HepG2 (cell line): ENCODE measurements around the gene TMEM217. TPM values are rescaled to one million over a fixed set of nuclear protein-coding genes. Genes with fewer than 3 reads are reported as not detected.

Experiments
- ATF7 ChIP-seq, 2 experiments: fragments of 450-650 bp in 1 of 2; sonication (generic) in 1 of 2; formaldehyde crosslinking in 1 of 2; IDR thresholded peaks; 2 replicates each; pipeline versions ENCODE4 v1.4.0 to v1.6.1; 2016 to 2020; ENCODE audit warnings: antibody characterized with exemption in 1 of 2, mild to moderate bottlenecking in 1 of 2, missing genetic modification reagents in 1 of 2
- CENPX ChIP-seq: sonication (generic); formaldehyde crosslinking; IDR thresholded peaks from 2 replicates; pipeline ENCODE4 v1.9.0; 2021; ENCODE audit warnings: mild to moderate bottlenecking, missing genetic modification reagents, moderate library complexity
- LCORL ChIP-seq, 2 experiments: fragments of 450-650 bp in 1 of 2; sonication (generic) in 1 of 2; formaldehyde crosslinking in 1 of 2; IDR thresholded peaks; 2 replicates each; pipeline versions ENCODE4 v1.5.0 to v1.6.1; 2017 to 2020; ENCODE audit warnings: antibody characterized with exemption in 1 of 2, missing genetic modification reagents in 1 of 2
- MEIS1 ChIP-seq: sonication (generic); formaldehyde crosslinking; IDR thresholded peaks from 2 replicates; pipeline ENCODE4 v1.9.0; 2021; ENCODE audit warnings: mild to moderate bottlenecking, missing genetic modification reagents, moderate library complexity, borderline replicate concordance
- SRSF9 ChIP-seq: fragments of 200-400 bp; formaldehyde crosslinking; IDR thresholded peaks from 2 replicates; pipeline ENCODE4 v1.6.1; 2018; ENCODE audit warnings: borderline replicate concordance, mild to moderate bottlenecking, low read depth, low read length; ENCODE audit not compliant: insufficient read depth, poor library complexity, severe bottlenecking
- STAT5B ChIP-seq: sonication (generic); formaldehyde crosslinking; IDR thresholded peaks from 2 replicates; pipeline ENCODE4 v1.4.0; 2020; ENCODE audit warnings: missing genetic modification reagents
- ZNF224 ChIP-seq: sonication (generic); formaldehyde crosslinking; IDR thresholded peaks from 2 replicates; pipeline ENCODE4 v1.5.0; 2020; ENCODE audit warnings: mild to moderate bottlenecking, missing genetic modification reagents
- ZNF329 ChIP-seq: sonication (generic); formaldehyde crosslinking; IDR thresholded peaks from 2 replicates; pipeline ENCODE4 v1.9.0; 2021; ENCODE audit warnings: low read depth, mild to moderate bottlenecking, missing genetic modification reagents
- ZNF331 ChIP-seq: sonication (generic); formaldehyde crosslinking; IDR thresholded peaks from 2 replicates; pipeline ENCODE4 v1.4.0; 2020; ENCODE audit warnings: missing genetic modification reagents
- ZNF552 ChIP-seq: sonication (generic); formaldehyde crosslinking; IDR thresholded peaks from 2 replicates; pipeline ENCODE4 v1.9.0; 2022; ENCODE audit warnings: missing genetic modification reagents, mild to moderate bottlenecking, borderline replicate concordance
- ZNF746 ChIP-seq: sonication (generic); formaldehyde crosslinking; IDR thresholded peaks from 2 replicates; pipeline ENCODE4 v1.8.0; 2022; ENCODE audit warnings: mild to moderate bottlenecking, missing genetic modification reagents
- ZNF766 ChIP-seq: sonication (generic); formaldehyde crosslinking; IDR thresholded peaks from 2 replicates; pipeline ENCODE4 v1.5.0; 2020; ENCODE audit warnings: missing genetic modification reagents, borderline replicate concordance
- ZNF776 ChIP-seq: sonication (generic); formaldehyde crosslinking; IDR thresholded peaks from 2 replicates; pipeline ENCODE4 v1.4.0; 2020; ENCODE audit warnings: mild to moderate bottlenecking, missing genetic modification reagents
- polyA plus RNA-seq, 8 experiments: library from polyadenylated mRNA; depleted of rRNA in 3 of 8; stranded (reverse) in 7 of 8; unstranded in 1 of 8; fragments of >200 nt; fragmentation: Illumina TruSeq in 4 of 8; extraction: Trizol in 4 of 8; gene quantifications; 2 replicates each; pipeline versions ENCODE4 v1.2.1 to v1.2.3, GENCODE V29; 2011 to 2016; ENCODE audit warnings: low read depth in 4 of 8, missing spikeins in 1 of 8, mixed read lengths in 1 of 8; ENCODE audit not compliant: insufficient read depth in 1 of 8
- total RNA-seq, 5 experiments: library from RNA; depleted of rRNA; stranded (reverse); fragments of >200 nt; fragmentation: Illumina TruSeq; extraction: Trizol; gene quantifications; 2 replicates each; pipeline ENCODE4 v1.2.3, GENCODE V29; 2016; ENCODE audit warnings: low read depth in 1 of 5
- TF ChIP-seq, protein P1 (sequence below): sonication (generic); formaldehyde crosslinking; IDR thresholded peaks from 2 replicates; pipeline ENCODE4 v1.4.0; 2020; ENCODE audit warnings: missing genetic modification reagents
- TF ChIP-seq, protein P2 (sequence below), 2 experiments: fragments of 450-650 bp in 1 of 2; sonication (generic) in 1 of 2; formaldehyde crosslinking; IDR thresholded peaks; 2 replicates each; pipeline versions ENCODE4 v1.5.0 to v1.8.0; 2020 to 2022; ENCODE audit warnings: mild to moderate bottlenecking in 1 of 2, missing genetic modification reagents in 1 of 2
- TF ChIP-seq, protein P3 (sequence below): sonication (generic); formaldehyde crosslinking; IDR thresholded peaks from 2 replicates; pipeline ENCODE4 v1.8.1; 2023; ENCODE audit warnings: mild to moderate bottlenecking, missing genetic modification reagents, borderline replicate concordance
- TF ChIP-seq, protein P4 (sequence below): sonication (generic); formaldehyde crosslinking; IDR thresholded peaks from 2 replicates; pipeline ENCODE4 v1.4.0; 2020; ENCODE audit warnings: missing genetic modification reagents, borderline replicate concordance

The TMEM217 gene
- total and polyA plus RNA-seq, 2 of the 13 experiments (the other 11 are each of a cell fraction or from before 2014, with no cell fraction given) = 2.3 to 3.4 TPM

- TF ChIP-seq, protein P1, sequence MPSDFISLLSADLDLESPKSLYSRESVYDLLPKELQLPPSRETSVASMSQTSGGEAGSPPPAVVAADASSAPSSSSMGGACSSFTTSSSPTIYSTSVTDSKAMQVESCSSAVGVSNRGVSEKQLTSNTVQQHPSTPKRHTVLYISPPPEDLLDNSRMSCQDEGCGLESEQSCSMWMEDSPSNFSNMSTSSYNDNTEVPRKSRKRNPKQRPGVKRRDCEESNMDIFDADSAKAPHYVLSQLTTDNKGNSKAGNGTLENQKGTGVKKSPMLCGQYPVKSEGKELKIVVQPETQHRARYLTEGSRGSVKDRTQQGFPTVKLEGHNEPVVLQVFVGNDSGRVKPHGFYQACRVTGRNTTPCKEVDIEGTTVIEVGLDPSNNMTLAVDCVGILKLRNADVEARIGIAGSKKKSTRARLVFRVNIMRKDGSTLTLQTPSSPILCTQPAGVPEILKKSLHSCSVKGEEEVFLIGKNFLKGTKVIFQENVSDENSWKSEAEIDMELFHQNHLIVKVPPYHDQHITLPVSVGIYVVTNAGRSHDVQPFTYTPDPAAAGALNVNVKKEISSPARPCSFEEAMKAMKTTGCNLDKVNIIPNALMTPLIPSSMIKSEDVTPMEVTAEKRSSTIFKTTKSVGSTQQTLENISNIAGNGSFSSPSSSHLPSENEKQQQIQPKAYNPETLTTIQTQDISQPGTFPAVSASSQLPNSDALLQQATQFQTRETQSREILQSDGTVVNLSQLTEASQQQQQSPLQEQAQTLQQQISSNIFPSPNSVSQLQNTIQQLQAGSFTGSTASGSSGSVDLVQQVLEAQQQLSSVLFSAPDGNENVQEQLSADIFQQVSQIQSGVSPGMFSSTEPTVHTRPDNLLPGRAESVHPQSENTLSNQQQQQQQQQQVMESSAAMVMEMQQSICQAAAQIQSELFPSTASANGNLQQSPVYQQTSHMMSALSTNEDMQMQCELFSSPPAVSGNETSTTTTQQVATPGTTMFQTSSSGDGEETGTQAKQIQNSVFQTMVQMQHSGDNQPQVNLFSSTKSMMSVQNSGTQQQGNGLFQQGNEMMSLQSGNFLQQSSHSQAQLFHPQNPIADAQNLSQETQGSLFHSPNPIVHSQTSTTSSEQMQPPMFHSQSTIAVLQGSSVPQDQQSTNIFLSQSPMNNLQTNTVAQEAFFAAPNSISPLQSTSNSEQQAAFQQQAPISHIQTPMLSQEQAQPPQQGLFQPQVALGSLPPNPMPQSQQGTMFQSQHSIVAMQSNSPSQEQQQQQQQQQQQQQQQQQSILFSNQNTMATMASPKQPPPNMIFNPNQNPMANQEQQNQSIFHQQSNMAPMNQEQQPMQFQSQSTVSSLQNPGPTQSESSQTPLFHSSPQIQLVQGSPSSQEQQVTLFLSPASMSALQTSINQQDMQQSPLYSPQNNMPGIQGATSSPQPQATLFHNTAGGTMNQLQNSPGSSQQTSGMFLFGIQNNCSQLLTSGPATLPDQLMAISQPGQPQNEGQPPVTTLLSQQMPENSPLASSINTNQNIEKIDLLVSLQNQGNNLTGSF = 0 out of 2 replicates have a peak, but pooled peaks have one; percentile 50
- no peak for TF ChIP-seq ZNF766 (CRISPR knock-in tag)
- no peak for TF ChIP-seq SRSF9
- no peak for TF ChIP-seq LCORL (IDR thresholded peaks at IDR 0.05)
- TF ChIP-seq LCORL (CRISPR knock-in tag; IDR thresholded peaks at IDR 0.05) = peak; percentile 71; the same call in 1 of the 2 replicates
- no peak; the same call in 1 of the 2 replicates for TF ChIP-seq ZNF552 (CRISPR knock-in tag)
- no peak for TF ChIP-seq ZNF776 (CRISPR knock-in tag)
- TF ChIP-seq MEIS1 (CRISPR knock-in tag) = peak; percentile 73; the same call in 1 of the 2 replicates
- TF ChIP-seq ZNF746 (CRISPR knock-in tag) = 0 out of 2 replicates have a peak, but pooled peaks have one; percentile 49
- TF ChIP-seq, protein P2, sequence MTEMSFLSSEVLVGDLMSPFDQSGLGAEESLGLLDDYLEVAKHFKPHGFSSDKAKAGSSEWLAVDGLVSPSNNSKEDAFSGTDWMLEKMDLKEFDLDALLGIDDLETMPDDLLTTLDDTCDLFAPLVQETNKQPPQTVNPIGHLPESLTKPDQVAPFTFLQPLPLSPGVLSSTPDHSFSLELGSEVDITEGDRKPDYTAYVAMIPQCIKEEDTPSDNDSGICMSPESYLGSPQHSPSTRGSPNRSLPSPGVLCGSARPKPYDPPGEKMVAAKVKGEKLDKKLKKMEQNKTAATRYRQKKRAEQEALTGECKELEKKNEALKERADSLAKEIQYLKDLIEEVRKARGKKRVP (CRISPR knock-in tag; IDR thresholded peaks at IDR 0.05) = peak in 1 of 2 experiments; percentile 76; a peak in 1 of 4 replicates
- TF ChIP-seq, protein P3, sequence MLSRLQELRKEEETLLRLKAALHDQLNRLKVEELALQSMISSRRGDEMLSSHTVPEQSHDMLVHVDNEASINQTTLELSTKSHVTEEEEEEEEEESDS (CRISPR knock-in tag) = 0 out of 2 replicates have a peak, but pooled peaks have one; percentile 64
- TF ChIP-seq STAT5B (CRISPR knock-in tag) = no peak
- TF ChIP-seq CENPX (CRISPR knock-in tag) = no peak
- peak; percentile 91 for TF ChIP-seq ZNF224 (CRISPR knock-in tag)
- no peak for TF ChIP-seq ATF7 (IDR thresholded peaks at IDR 0.05)
- TF ChIP-seq ATF7 (CRISPR knock-in tag; IDR thresholded peaks at IDR 0.05) = 0 out of 2 replicates have a peak, but pooled peaks have one; percentile 78
- TF ChIP-seq ZNF329 (CRISPR knock-in tag) = 0 out of 2 replicates have a peak, but pooled peaks have one; percentile 47
- peak; percentile 77; the same call in 1 of the 2 replicates for TF ChIP-seq ZNF331 (CRISPR knock-in tag)
- TF ChIP-seq, protein P4, sequence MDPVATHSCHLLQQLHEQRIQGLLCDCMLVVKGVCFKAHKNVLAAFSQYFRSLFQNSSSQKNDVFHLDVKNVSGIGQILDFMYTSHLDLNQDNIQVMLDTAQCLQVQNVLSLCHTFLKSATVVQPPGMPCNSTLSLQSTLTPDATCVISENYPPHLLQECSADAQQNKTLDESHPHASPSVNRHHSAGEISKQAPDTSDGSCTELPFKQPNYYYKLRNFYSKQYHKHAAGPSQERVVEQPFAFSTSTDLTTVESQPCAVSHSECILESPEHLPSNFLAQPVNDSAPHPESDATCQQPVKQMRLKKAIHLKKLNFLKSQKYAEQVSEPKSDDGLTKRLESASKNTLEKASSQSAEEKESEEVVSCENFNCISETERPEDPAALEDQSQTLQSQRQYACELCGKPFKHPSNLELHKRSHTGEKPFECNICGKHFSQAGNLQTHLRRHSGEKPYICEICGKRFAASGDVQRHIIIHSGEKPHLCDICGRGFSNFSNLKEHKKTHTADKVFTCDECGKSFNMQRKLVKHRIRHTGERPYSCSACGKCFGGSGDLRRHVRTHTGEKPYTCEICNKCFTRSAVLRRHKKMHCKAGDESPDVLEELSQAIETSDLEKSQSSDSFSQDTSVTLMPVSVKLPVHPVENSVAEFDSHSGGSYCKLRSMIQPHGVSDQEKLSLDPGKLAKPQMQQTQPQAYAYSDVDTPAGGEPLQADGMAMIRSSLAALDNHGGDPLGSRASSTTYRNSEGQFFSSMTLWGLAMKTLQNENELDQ (CRISPR knock-in tag) = peak; percentile 62; the same call in 1 of the 2 replicates
Observed at GRCh38 chr6:37244430-37245310, 13.3 kb downstream of the TMEM217 start (continued).
